ENCODE results near the gene PRKCZ. TPM values are rescaled to one million over a fixed set of nuclear protein-coding genes. Genes with fewer than 3 reads are reported as not detected.

PRKCZ gene
- polyA plus RNA-seq, 1 of the 3 experiments (the other 2 are of a cell fraction) = 24.2 TPM

GRCh38 chr1:2019571-2020309, 30.5 kb upstream of the PRKCZ start:
- CTCF ChIA-PET = interaction anchor here (0.8 to 7.1 kb wide), 8 partner anchors 11 to 114 kb away, joined by 3 to 63 read pairs (median 4); no protein-coding TSS in a partner anchor
- POLR2A ChIA-PET = interaction anchor here (1.1 kb wide), 1 partner anchor 12 kb away, joined by 6 read pairs; no protein-coding TSS in a partner anchor
- Histone ChIP-seq H3K27me3 (ENCODE audit: insufficient read depth) (peaks cover 12% of the 10 kb centered on the region; the same call in 1 of the 2 replicates), H3K79me2 (ENCODE audit: insufficient read depth) (no peaks in the 10 kb centered on the region), H3K9me2 (no peaks in the 10 kb centered on the region), H3K27ac (ENCODE audit: low read depth in 2 of 2, low read length in 1 of 2) (no peak overlapping the region), H2AFZ (ENCODE audit: low read depth) (no peak overlapping the region), H3F3A (replicated peaks; ENCODE audit: insufficient read depth) (no peaks in the 10 kb centered on the region), H4K20me1 (ENCODE audit: insufficient read depth) (no peaks in the 10 kb centered on the region), H3K36me3 (replicated peaks in 1 of 2; ENCODE audit: control insufficient read depth in 1 of 2, insufficient read depth in 2 of 2, low read length in 1 of 2) (no peaks in the 10 kb centered on the region), H3K9me3 (no peaks in the 10 kb centered on the region), H3K4me3 (ENCODE audit: low read depth in 2 of 2, low read length in 1 of 2) (peak overlapping the region in 1 of 2 experiments; percentile 33; a peak in 2 of 4 replicates), H3K9ac (no peak overlapping the region), H3K4me1 (ENCODE audit: control insufficient read depth in 1 of 2, insufficient read depth in 2 of 2, low read depth in 1 of 2, low read length in 1 of 2) (no peaks in the 10 kb centered on the region; a peak in 1 of 4 replicates), H3K4me2 (no peak overlapping the region)
- DNase-seq = no peak
- TF ChIP-seq TCF12 (IDR thresholded peaks at IDR 0.05) = no peak
- peak; percentile 92 for TF ChIP-seq REST (IDR thresholded peaks at IDR 0.05; ENCODE audit: low read depth, low read length)
- 57% methylated on average over 7 of the region's 61 CpGs for WGBS (ENCODE audit: low lambda C conversion rate)

DNA sequence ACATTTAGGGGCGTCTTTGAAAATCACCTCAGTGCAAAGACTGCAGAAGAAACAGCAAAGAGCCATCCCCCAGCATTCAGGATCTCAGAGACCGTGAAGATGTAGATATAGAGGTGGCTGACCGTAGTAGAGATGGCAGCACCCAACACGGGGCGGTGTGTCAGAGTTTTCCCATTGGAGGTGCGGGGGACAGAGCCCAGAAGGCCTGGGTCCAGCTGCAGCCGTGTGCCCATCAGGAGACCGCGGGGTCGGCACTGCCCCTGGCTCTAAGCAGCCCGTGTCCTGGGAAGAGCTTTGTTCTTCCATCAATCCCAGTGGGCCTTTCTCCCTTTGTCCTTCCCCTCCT, 29.9 kb upstream of the PRKCZ start:
- no peaks in the 10 kb centered on the region for H3K9me2 ChIP-seq
- DNase-seq = no peak
- peaks cover 12% of the 10 kb centered on the region; the same call in 1 of the 2 replicates for H3K27me3 ChIP-seq (ENCODE audit: insufficient read depth)

More for the DNA sequence above, 29.9 kb upstream of the PRKCZ start:
- ChIA-PET POLR2A (no interaction called here), CTCF (interaction anchor here (0.8 to 7.1 kb wide), 4 partner anchors 12 to 60 kb away, joined by 3 to 63 read pairs (median 17); no protein-coding TSS in a partner anchor)
- Histone ChIP-seq H3F3A (replicated peaks; ENCODE audit: insufficient read depth) (no peaks in the 10 kb centered on the region), H3K9me3 (no peaks in the 10 kb centered on the region), H3K79me2 (ENCODE audit: insufficient read depth) (no peaks in the 10 kb centered on the region), H4K20me1 (ENCODE audit: insufficient read depth) (no peaks in the 10 kb centered on the region), H3K9ac (no peak overlapping the region), H2AFZ (ENCODE audit: low read depth) (no peak overlapping the region), H3K27ac (ENCODE audit: low read depth in 2 of 2, low read length in 1 of 2) (no peak overlapping the region), H3K4me3 (ENCODE audit: low read depth in 2 of 2, low read length in 1 of 2) (no peak overlapping the region), H3K4me1 (ENCODE audit: control insufficient read depth in 1 of 2, insufficient read depth in 2 of 2, low read depth in 1 of 2, low read length in 1 of 2) (no peaks in the 10 kb centered on the region; a peak in 1 of 4 replicates), H3K36me3 (replicated peaks in 1 of 2; ENCODE audit: control insufficient read depth in 1 of 2, insufficient read depth in 2 of 2, low read length in 1 of 2) (no peaks in the 10 kb centered on the region), H3K4me2 (no peak overlapping the region)
- WGBS (ENCODE audit: low lambda C conversion rate) = 88% methylated on average over 6 of the region's 11 CpGs
- TF ChIP-seq, protein P1, sequence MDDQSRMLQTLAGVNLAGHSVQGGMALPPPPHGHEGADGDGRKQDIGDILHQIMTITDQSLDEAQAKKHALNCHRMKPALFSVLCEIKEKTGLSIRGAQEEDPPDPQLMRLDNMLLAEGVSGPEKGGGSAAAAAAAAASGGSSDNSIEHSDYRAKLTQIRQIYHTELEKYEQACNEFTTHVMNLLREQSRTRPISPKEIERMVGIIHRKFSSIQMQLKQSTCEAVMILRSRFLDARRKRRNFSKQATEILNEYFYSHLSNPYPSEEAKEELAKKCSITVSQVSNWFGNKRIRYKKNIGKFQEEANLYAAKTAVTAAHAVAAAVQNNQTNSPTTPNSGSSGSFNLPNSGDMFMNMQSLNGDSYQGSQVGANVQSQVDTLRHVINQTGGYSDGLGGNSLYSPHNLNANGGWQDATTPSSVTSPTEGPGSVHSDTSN (IDR thresholded peaks at IDR 0.05) = no peak
- TF ChIP-seq YY1 (IDR thresholded peaks at IDR 0.05; ENCODE audit: low read depth) (no peak), TEAD4 (IDR thresholded peaks at IDR 0.05; ENCODE audit: borderline replicate concordance, insufficient read depth) (no peak), NFIC (IDR thresholded peaks at IDR 0.05; ENCODE audit: borderline replicate concordance) (no peak), REST (IDR thresholded peaks at IDR 0.05; ENCODE audit: low read depth, low read length) (no peak), FOXM1 (IDR thresholded peaks at IDR 0.05; ENCODE audit: low read depth) (no peak), JUND (IDR thresholded peaks at IDR 0.05) (no peak)
- TF ChIP-seq, protein P2, sequence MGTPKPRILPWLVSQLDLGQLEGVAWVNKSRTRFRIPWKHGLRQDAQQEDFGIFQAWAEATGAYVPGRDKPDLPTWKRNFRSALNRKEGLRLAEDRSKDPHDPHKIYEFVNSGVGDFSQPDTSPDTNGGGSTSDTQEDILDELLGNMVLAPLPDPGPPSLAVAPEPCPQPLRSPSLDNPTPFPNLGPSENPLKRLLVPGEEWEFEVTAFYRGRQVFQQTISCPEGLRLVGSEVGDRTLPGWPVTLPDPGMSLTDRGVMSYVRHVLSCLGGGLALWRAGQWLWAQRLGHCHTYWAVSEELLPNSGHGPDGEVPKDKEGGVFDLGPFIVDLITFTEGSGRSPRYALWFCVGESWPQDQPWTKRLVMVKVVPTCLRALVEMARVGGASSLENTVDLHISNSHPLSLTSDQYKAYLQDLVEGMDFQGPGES (IDR thresholded peaks at IDR 0.05; ENCODE audit: low read depth, low read length) = no peak
- TF ChIP-seq, protein P3, sequence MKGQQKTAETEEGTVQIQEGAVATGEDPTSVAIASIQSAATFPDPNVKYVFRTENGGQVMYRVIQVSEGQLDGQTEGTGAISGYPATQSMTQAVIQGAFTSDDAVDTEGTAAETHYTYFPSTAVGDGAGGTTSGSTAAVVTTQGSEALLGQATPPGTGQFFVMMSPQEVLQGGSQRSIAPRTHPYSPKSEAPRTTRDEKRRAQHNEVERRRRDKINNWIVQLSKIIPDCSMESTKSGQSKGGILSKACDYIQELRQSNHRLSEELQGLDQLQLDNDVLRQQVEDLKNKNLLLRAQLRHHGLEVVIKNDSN (IDR thresholded peaks at IDR 0.05; ENCODE audit: borderline replicate concordance, low read depth) = no peak

All from SK-N-SH (cell line).